KOPT-K1 (cell line): ENCODE data around the gene ASB5.
"Not testable (repeated sequence)": the region's sequence is repeated elsewhere in the genome, so short reads cannot be mapped to it uniquely, and the experiment has no call there.

Source experiments
- H3K27ac ChIP-seq: fragments of 200-600 bp; sonication (generic); 2 replicates; pipeline ENCODE4 v1.5.1; 2016; ENCODE audit warnings: antibody characterized with exemption, mild to moderate bottlenecking, low read depth, low read length; ENCODE audit not compliant: poor library complexity, severe bottlenecking
- H3K36me3 ChIP-seq: fragments of 200-600 bp; sonication (generic); 2 replicates; pipeline ENCODE4 v1.5.1; 2017; ENCODE audit warnings: antibody characterized with exemption, mild to moderate bottlenecking, low read length, moderate library complexity; ENCODE audit not compliant: insufficient read depth
- H3K9me3 ChIP-seq: fragments of 200-600 bp; sonication (generic); 2 replicates; pipeline ENCODE4 v1.5.1; 2017; ENCODE audit warnings: antibody characterized with exemption, low read length, mild to moderate bottlenecking; ENCODE audit not compliant: insufficient read depth, poor library complexity, severe bottlenecking

Gene ASB5

GRCh38 chr4:176212351-176212750 is 56.7 kb downstream of the ASB5 start:
- not testable (repeated sequence) for H3K9me3 ChIP-seq, H3K27ac ChIP-seq, H3K36me3 ChIP-seq

GRCh38 chr4:176210579-176211296 is 58.3 kb downstream of the ASB5 start:
- no peaks in the 10 kb centered on the region for H3K9me3 ChIP-seq
- no peaks in the 10 kb centered on the region for H3K36me3 ChIP-seq
- H3K27ac ChIP-seq, result no peak overlapping the region

GRCh38 chr4:176210101-176210500 is 58.9 kb downstream of the ASB5 start:
- Histone ChIP-seq H3K36me3 (no peaks in the 10 kb centered on the region), H3K9me3 (no peaks in the 10 kb centered on the region), H3K27ac (no peak overlapping the region)

- H3K9me3 ChIP-seq, result no peaks in the 10 kb centered on the region
- no peaks in the 10 kb centered on the region for H3K36me3 ChIP-seq
- H3K27ac ChIP-seq, result no peak overlapping the region
Measured at GRCh38 chr4:176209535-176209934, 59.5 kb downstream of the ASB5 start.

- Histone ChIP-seq H3K9me3 (no peaks in the 10 kb centered on the region), H3K27ac (no peak overlapping the region), H3K36me3 (no peaks in the 10 kb centered on the region)
Measured at GRCh38 chr4:176207839-176208238, 61.2 kb downstream of the ASB5 start.

GRCh38 chr4:176205299-176205698 is 63.7 kb downstream of the ASB5 start:
- no peaks in the 10 kb centered on the region for H3K9me3 ChIP-seq
- H3K36me3 ChIP-seq, result no peaks in the 10 kb centered on the region
- H3K27ac ChIP-seq, result no peak overlapping the region

DNA sequence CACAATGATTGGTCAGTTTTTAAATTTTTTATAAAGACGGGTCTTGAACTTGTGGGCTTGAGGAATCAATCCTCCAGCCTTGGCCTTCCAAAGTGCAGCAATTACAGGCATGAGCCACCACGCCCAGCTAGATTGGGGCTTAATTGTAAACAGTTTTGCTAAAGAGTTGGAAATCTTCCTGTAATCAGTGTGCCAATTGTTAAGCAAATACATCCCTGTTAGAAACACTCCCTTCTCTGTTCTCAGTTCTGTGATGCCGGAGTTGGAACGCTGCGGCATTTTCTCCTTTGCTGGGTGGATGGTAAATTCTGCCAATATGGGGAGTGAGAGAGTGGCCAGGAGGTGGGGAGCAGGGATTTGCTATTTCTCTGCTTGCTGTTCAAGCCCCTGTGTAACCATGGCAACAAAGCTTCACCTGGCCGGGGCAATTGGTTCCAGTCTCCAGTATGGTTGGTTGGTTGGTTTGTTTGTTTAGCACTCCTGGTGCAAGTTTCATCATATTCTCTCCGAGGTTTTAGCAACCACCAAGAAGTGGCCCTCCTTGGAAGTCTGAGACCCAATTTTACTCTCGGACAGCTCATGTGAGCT is 70.6 kb downstream of the ASB5 start:
- no peaks in the 10 kb centered on the region for H3K36me3 ChIP-seq
- no peak overlapping the region for H3K27ac ChIP-seq
- no peaks in the 10 kb centered on the region for H3K9me3 ChIP-seq

GRCh38 chr4:176195184-176195978 is 73.6 kb downstream of the ASB5 start, which contains the start of gene SPATA4:
Gene SPATA4 (minus strand): TSS chr4:176195585. CDS start chr4:176195562, 23 bp downstream.
- no peaks in the 10 kb centered on the region for H3K9me3 ChIP-seq
- no peaks in the 10 kb centered on the region for H3K36me3 ChIP-seq
- H3K27ac ChIP-seq, result peak within 1 kb of the TSS; percentile 7

- no peak overlapping the region for H3K27ac ChIP-seq
- no peaks in the 10 kb centered on the region for H3K36me3 ChIP-seq
- no peaks in the 10 kb centered on the region for H3K9me3 ChIP-seq
Measured at GRCh38 chr4:176193938-176194337, 75.1 kb downstream of the ASB5 start.

- H3K36me3 ChIP-seq, result no peaks in the 10 kb centered on the region
- H3K27ac ChIP-seq, result no peak overlapping the region
- H3K9me3 ChIP-seq, result no peaks in the 10 kb centered on the region
Measured at GRCh38 chr4:176193126-176193525, 75.9 kb downstream of the ASB5 start.

- H3K9me3 ChIP-seq, result no peaks in the 10 kb centered on the region
- no peak overlapping the region for H3K27ac ChIP-seq
- no peaks in the 10 kb centered on the region for H3K36me3 ChIP-seq
Measured at GRCh38 chr4:176191974-176192373, 77.0 kb downstream of the ASB5 start.

DNA sequence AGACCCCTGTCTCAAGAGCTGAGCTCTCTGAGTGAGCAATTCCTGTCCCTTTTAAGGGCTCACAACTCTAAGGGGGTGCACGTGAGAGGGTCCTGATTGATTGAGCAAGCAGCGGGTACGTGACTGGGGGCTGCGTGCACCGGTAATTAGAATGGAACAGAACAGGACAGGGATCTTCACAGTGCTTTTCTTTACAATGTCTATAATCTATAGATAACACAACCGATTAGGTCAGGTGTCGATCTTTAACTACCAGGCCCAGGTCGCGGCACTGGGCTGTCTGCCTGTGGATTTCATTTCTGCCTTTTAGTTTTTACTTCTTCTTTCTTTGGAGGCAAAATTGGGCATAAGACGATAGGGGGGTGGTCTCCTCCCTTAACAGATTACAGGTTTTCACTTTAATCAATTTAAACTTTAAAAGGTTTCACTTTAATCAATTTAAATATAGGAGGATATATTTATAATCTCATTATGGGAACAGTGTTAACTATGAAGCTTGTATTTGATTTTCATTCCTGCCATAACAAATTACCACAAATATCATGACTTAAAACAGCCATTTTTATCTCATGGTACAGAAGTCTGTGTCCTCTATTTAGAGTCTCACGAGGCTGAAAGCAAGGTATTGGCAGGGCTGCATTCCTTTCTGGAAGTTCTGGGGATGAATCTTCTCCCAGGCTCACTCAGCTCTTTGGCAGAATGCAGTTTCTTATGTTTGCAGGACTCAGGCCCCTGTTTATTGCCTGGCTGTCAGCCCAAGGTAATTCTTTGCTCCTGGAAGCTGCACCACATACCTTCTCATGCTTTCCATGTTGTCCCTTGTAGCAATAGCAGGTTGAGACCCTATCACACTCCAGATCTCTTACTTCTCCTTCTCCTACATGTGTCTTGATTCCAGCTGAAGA is 78.9 kb downstream of the ASB5 start:
- no peak overlapping the region for H3K27ac ChIP-seq
- H3K9me3 ChIP-seq, result no peaks in the 10 kb centered on the region
- no peaks in the 10 kb centered on the region for H3K36me3 ChIP-seq

DNA sequence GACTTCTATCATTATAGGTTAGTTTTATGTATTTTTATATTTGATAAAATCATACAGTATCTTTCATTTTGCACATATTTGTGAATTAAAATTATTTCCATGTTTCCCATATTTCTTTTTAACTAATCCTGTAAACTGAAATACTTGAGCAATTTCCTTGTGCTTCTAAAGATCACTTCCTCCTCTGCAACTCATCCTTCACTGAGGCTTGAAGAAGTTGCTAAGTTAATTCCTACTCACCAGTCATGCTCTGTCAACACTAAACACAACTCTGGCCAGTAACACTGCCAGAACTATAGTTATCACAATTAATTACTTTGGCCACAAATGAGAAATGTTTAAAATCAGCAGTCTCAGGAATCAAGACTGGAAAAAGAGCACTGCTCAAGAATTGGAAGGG is 80.4 kb downstream of the ASB5 start:
- no peak overlapping the region for H3K27ac ChIP-seq
- H3K36me3 ChIP-seq, result no peaks in the 10 kb centered on the region
- H3K9me3 ChIP-seq, result no peaks in the 10 kb centered on the region

DNA sequence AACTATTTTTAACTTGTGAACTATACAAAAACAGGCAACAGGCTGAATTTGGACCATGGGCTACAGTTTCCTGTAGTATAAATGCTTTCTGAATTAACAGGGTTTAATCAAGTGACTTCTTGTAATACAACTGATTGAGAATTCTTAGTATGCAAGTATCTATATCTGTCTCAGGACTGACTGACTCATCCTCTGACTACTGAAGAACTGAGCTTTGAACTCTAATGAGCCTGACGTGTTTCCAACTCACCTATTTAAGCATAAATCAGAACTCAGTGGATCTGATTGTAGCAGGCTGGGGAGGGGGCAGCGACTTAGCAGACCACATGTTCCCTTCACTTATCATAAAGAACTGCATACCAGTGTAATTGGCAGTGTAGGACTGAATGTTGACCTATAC is 81.4 kb downstream of the ASB5 start:
- H3K36me3 ChIP-seq, result no peaks in the 10 kb centered on the region
- H3K9me3 ChIP-seq, result no peaks in the 10 kb centered on the region
- no peak overlapping the region for H3K27ac ChIP-seq
